GM10266 (cell line): ENCODE results near the gene LIG3.
"Not testable (repeated sequence)": the region's sequence is repeated elsewhere in the genome, so short reads cannot be mapped to it uniquely, and the experiment has no call there.

ENCODE experiments used
- DNase-seq: peaks from one replicate; pipeline ENCODE4 v3.0.0; 2012; ENCODE audit errors: extremely low spot score
- TF ChIP-seq, protein P1 (sequence below): IDR thresholded peaks from 2 replicates; pipeline ENCODE4 v1.5.1; 2012; ENCODE audit warnings: mild to moderate bottlenecking, low read depth; ENCODE audit not compliant: control insufficient read depth, insufficient read depth; ENCODE audit errors: missing control alignments

Gene LIG3

DNA sequence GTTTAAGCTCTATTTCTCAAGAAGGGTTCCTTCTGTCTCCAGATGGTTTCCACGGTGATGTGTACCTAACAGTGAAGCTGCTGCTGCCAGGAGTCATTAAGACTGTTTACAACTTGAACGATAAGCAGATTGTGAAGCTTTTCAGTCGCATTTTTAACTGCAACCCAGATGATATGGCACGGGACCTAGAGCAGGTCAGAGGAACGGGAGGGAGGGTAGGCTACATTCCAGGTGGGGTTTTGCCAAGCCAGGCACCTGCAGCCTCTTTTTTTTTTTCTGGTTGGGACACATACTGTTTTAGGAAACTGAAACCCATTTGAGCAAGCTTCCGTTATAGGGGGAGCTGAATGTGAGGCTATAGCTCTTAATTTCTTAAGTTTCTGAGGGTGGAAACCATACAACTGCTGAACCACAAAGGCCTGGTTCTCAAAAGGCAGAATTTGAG, 10.6 kb downstream of the LIG3 start:
- TF ChIP-seq, protein P1, sequence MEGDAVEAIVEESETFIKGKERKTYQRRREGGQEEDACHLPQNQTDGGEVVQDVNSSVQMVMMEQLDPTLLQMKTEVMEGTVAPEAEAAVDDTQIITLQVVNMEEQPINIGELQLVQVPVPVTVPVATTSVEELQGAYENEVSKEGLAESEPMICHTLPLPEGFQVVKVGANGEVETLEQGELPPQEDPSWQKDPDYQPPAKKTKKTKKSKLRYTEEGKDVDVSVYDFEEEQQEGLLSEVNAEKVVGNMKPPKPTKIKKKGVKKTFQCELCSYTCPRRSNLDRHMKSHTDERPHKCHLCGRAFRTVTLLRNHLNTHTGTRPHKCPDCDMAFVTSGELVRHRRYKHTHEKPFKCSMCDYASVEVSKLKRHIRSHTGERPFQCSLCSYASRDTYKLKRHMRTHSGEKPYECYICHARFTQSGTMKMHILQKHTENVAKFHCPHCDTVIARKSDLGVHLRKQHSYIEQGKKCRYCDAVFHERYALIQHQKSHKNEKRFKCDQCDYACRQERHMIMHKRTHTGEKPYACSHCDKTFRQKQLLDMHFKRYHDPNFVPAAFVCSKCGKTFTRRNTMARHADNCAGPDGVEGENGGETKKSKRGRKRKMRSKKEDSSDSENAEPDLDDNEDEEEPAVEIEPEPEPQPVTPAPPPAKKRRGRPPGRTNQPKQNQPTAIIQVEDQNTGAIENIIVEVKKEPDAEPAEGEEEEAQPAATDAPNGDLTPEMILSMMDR: no peak
- DNase-seq: peak; percentile 37

DNA sequence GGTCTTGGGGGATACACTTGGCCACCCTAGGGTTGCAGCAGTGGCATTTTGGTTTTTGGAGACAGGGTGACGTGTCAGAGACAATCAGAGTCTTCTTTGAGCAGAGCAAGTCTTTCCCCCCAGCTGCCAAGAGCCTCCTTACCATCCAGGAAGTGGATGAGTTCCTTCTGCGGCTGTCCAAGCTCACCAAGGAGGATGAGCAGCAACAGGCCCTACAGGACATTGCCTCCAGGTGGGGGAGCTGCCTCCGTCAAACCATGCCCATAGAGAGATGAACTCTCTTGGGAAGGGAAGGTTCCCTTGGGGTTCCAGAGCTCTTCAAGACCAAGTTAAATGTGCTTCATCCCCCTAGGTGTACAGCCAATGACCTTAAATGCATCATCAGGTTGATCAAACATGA, 11.3 kb downstream of the LIG3 start:
- DNase-seq: no peak
- TF ChIP-seq, protein P1: no peak

DNA sequence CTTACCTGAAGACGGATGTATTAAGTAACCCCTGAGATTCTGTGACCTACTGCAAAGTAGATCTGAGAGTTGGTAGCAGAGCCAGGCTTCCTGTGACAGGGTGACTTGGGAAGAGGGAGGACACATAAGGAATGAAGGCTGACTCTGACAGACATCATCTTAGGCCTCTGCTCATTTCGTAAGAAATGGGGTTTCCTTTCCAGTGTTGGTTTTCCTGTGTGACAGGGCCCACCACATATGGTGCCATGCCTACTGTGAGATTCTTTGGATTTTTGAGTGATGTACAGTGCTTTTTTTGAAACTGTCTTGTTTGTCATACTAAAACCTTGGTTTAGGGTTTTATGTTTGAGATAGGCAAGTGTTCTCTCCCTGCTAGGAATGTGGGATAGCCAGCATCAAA, 12.7 kb downstream of the LIG3 start:
- DNase-seq: no peak
- TF ChIP-seq, protein P1: no peak

- TF ChIP-seq, protein P1: no peak
- no peak for DNase-seq
Measured at GRCh38 chr17:34996422-34997285, 16.3 kb downstream of the LIG3 start.

DNA sequence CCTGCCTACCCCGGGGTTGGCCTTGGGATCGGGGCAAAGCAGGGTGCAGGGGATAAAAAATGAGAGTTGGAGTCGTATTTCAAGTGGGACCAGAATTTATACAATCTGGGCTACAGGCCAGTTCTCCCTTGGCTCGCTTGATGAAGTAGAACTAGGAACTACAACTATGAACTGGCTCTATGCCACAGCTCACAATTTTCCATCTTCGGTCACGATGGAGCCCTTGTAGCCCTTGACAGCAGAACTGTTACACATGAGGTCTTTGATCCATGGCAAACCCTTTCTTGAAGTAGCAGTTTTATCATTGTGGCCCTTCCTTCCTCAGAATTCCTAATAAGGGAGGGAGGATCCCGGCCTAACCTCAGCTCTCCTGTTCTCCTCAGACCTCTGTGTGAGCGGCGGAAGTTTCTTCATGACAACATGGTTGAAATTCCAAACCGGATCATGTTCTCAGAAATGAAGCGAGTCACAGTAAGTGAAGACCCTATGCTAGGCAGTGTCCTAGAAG, 17.1 kb downstream of the LIG3 start:
- no peak for DNase-seq

DNA sequence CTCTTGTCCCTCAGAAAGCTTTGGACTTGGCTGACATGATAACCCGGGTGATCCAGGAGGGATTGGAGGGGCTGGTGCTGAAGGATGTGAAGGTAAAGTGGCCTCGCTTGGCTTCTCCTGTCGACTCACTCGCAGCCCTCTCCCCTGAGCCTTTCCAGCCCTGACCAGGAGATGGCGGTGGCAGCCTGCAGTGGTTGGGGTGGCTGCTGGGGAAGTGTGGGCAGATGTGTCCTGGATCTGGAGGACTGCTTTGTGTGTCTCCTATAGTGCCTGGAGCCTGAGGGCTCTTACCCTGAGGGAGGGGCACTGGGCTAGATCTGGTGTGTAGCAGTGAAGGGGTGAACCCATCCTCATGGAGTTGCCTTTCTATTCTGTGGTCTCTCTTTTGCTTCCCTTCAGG, 17.9 kb downstream of the LIG3 start:
- TF ChIP-seq, protein P1: peak; percentile 97
- peak; percentile 82 for DNase-seq

More for the DNA sequence above, 17.1 kb downstream of the LIG3 start:
- TF ChIP-seq, protein P1: no peak

GRCh38 chr17:34999456-34999855, 19.1 kb downstream of the LIG3 start:
- no peak for DNase-seq
- TF ChIP-seq, protein P1: no peak

- not testable (repeated sequence) for DNase-seq
Measured at GRCh38 chr17:35000965-35001364, 20.7 kb downstream of the LIG3 start.
